Measurements from ENCODE around the gene RCC2.
"Not testable (repeated sequence)": the region's sequence is repeated elsewhere in the genome, so short reads cannot be mapped to it uniquely, and the experiment has no call there.

RCC2 gene

DNA sequence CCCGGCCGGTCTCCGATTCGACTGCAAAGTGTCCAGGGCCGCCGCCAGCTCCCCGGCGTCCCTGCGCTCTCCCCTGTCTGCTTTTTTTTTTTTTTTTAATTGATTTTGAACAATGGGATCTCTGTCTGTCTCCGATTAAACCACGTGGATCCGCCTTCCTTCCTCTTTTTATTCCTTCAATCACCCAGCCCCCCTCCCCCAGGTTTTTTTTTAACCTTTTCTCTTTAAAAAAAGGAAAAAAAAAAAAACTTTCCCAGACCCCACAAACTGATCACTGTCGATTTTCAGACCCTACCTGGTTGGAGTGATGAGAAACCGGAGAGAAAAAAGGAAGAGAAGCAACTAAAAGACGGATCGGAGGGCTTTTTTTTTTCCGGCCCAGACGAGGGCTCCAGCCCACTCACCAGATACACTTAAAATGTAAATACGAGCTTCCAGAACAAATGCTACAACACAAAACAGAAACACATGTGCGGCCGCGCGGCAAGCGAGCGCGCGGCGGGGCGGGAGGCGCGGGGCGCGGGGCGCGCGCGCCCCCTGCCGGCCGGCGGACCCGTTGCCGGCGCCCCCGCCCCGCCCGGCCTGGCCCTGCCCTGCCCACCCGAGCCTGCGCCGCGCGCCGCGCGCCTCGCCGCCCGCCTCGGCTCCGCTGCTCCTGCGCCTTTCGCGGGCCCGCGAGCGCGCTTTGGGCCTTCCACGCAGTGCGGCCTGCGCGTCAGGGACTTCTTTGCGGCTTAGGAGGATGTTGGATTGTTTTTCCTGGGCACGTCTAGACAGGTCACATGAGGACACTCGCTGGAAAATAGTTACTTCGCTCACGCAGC is at the start of gene RCC2:
Gene RCC2, minus strand, starts transcription at position 428 of the 824 bp plus-strand sequence. CDS start 1,163 bp downstream, outside the sequence.
- peak within 1 kb of the TSS; percentile 81 for H3K27ac ChIP-seq (ENCODE audit: low read depth, low read length)
- H3K9ac ChIP-seq (ENCODE audit: low read length) = peak within 1 kb of the TSS; percentile 49
- no peaks in the 10 kb centered on the region for H3K36me3 ChIP-seq (ENCODE audit: control insufficient read depth, insufficient read depth, low read length)
- H3K4me1 ChIP-seq (ENCODE audit: control insufficient read depth, insufficient read depth, low read length) = peaks cover 13% of the 10 kb centered on the region
- H3K27me3 ChIP-seq (ENCODE audit: control insufficient read depth, insufficient read depth, low read length) = no peaks in the 10 kb centered on the region
- H3K4me3 ChIP-seq (ENCODE audit: low read length) = peak within 1 kb of the TSS; percentile 85

GRCh38 chr1:17486242-17486641 is 46.8 kb upstream of the RCC2 start:
- Histone ChIP-seq H3K4me1 (ENCODE audit: control insufficient read depth, insufficient read depth, low read length) (peaks cover 2% of the 10 kb centered on the region), H3K36me3 (ENCODE audit: control insufficient read depth, insufficient read depth, low read length) (no peaks in the 10 kb centered on the region), H3K4me3 (ENCODE audit: low read length) (no peak overlapping the region), H3K27me3 (ENCODE audit: control insufficient read depth, insufficient read depth, low read length) (no peaks in the 10 kb centered on the region), H3K9ac (ENCODE audit: low read length) (no peak overlapping the region), H3K27ac (ENCODE audit: low read depth, low read length) (no peak overlapping the region)

DNA sequence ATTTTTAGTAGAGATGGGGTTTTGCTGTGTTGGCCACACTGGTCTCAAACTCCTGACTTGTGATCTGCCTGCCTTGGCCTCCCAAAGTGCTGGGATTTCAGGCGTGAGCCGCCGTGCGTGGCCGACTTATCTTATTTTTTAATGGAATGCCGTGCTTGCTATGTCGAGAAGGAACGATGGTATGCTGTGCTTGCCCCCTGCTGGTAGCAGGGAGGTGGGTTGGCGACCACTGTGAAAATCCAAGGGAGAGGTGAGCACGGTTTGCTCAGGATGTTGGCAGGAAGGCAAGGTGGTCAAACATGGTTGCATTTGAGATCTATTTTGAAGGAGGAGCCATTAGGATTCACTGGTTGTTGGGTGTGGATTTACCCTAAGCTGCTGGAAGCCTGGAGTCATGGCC is 45.8 kb upstream of the RCC2 start:
- Histone ChIP-seq H3K9ac (ENCODE audit: low read length) (no peak overlapping the region), H3K4me3 (ENCODE audit: low read length) (no peak overlapping the region), H3K27me3 (ENCODE audit: control insufficient read depth, insufficient read depth, low read length) (no peaks in the 10 kb centered on the region), H3K36me3 (ENCODE audit: control insufficient read depth, insufficient read depth, low read length) (no peaks in the 10 kb centered on the region), H3K27ac (ENCODE audit: low read depth, low read length) (no peak overlapping the region), H3K4me1 (ENCODE audit: control insufficient read depth, insufficient read depth, low read length) (peaks cover 2% of the 10 kb centered on the region)

DNA sequence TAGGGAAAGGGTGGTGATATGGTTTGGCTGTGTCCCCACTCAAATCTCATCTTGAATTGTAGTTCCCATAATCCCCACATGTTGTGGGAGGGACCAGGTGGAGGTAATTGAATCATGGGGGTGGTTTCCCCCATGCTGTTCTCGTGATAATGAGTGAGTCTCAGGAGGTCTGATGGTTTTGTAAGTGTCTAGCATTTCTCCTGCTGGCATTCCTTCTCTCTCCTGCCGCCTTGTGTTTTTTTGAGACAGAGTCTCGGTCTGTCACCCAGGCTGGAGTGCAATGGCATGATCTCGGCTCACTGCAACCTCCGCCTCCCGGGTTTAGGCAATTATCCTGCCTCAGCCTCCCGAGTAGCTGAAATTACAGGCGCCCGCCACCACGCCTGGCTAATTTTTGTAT is 42.5 kb upstream of the RCC2 start:
- not testable (repeated sequence) for H3K9ac ChIP-seq (ENCODE audit: low read length); H3K27ac ChIP-seq (ENCODE audit: low read depth, low read length); H3K4me1 ChIP-seq (ENCODE audit: control insufficient read depth, insufficient read depth, low read length); H3K27me3 ChIP-seq (ENCODE audit: control insufficient read depth, insufficient read depth, low read length); H3K4me3 ChIP-seq (ENCODE audit: low read length); H3K36me3 ChIP-seq (ENCODE audit: control insufficient read depth, insufficient read depth, low read length)

DNA sequence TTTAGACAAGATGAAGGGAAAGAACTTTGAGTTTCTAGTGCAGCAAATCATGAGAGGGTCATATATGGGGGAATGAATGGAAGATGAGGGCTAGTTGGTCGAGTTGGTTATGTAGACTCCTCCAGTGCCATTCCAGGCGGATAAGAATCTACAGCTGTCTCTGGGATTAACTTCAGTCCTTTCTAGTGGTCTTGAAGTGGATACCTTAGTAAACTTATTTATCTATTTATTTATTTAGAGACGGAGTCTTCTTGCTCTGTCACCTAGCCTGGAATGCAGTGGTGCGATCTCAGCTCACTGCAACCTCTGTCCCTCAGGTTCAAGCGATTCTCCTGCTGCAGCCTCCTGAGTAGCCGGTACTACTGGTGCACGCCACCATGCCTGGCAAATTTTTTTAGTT is 41.4 kb upstream of the RCC2 start:
- no peak overlapping the region for H3K4me3 ChIP-seq (ENCODE audit: low read length)

GRCh38 chr1:17475752-17476151 is 36.3 kb upstream of the RCC2 start:
- H3K36me3 ChIP-seq (ENCODE audit: control insufficient read depth, insufficient read depth, low read length) = no peaks in the 10 kb centered on the region
- H3K4me1 ChIP-seq (ENCODE audit: control insufficient read depth, insufficient read depth, low read length) = no peaks in the 10 kb centered on the region
- no peaks in the 10 kb centered on the region for H3K27me3 ChIP-seq (ENCODE audit: control insufficient read depth, insufficient read depth, low read length)
- H3K9ac ChIP-seq (ENCODE audit: low read length) = no peak overlapping the region
- no peak overlapping the region for H3K4me3 ChIP-seq (ENCODE audit: low read length)
- H3K27ac ChIP-seq (ENCODE audit: low read depth, low read length) = no peak overlapping the region

More for the DNA sequence above, 41.4 kb upstream of the RCC2 start:
- H3K27me3 ChIP-seq (ENCODE audit: control insufficient read depth, insufficient read depth, low read length) = no peaks in the 10 kb centered on the region
- no peak overlapping the region for H3K27ac ChIP-seq (ENCODE audit: low read depth, low read length)
- no peaks in the 10 kb centered on the region for H3K4me1 ChIP-seq (ENCODE audit: control insufficient read depth, insufficient read depth, low read length)
- H3K9ac ChIP-seq (ENCODE audit: low read length) = no peak overlapping the region
- H3K36me3 ChIP-seq (ENCODE audit: control insufficient read depth, insufficient read depth, low read length) = no peaks in the 10 kb centered on the region

DNA sequence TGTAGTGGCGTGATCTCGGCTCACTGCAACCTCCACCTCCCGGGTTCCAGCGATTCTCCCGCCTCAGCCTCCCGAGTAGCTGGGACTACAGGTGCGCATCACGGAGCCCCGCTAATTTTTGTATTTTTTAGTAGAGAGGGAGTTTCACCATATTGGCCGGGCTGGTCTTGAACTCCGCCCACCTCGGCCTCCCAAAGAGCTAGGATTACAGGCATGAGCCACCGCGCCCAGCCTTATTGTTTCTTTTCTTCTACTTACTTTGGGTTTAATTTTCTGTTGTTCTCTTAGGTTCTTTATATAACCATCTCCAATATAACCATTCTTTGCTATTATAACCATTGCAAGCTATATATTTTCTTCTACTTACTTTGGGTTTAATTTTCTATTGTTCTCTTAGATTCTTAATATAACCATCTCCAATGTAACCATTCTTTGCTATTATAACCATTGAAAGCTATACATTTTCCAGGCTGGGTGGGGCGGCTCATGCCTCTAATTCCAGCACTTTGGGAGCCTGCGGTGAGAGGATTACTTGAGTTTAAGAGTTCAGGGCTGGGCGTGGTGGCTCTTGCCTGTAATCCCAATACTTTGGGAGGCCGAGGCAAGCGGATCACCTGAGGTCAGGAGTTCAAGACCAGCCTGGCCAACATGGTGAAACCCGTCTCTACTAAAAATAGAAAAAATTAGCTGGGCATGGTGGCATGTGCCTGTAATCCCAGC is 35.5 kb upstream of the RCC2 start:
- not testable (repeated sequence) for H3K36me3 ChIP-seq (ENCODE audit: control insufficient read depth, insufficient read depth, low read length); H3K4me3 ChIP-seq (ENCODE audit: low read length); H3K4me1 ChIP-seq (ENCODE audit: control insufficient read depth, insufficient read depth, low read length); H3K9ac ChIP-seq (ENCODE audit: low read length); H3K27me3 ChIP-seq (ENCODE audit: control insufficient read depth, insufficient read depth, low read length); H3K27ac ChIP-seq (ENCODE audit: low read depth, low read length)

GRCh38 chr1:17472814-17473213 is 33.3 kb upstream of the RCC2 start:
- H3K27ac ChIP-seq (ENCODE audit: low read depth, low read length) = no peak overlapping the region
- no peaks in the 10 kb centered on the region for H3K27me3 ChIP-seq (ENCODE audit: control insufficient read depth, insufficient read depth, low read length)
- H3K4me3 ChIP-seq (ENCODE audit: low read length) = no peak overlapping the region
- no peaks in the 10 kb centered on the region for H3K36me3 ChIP-seq (ENCODE audit: control insufficient read depth, insufficient read depth, low read length)
- H3K9ac ChIP-seq (ENCODE audit: low read length) = no peak overlapping the region
- no peaks in the 10 kb centered on the region for H3K4me1 ChIP-seq (ENCODE audit: control insufficient read depth, insufficient read depth, low read length)

GRCh38 chr1:17471393-17471792 is 31.9 kb upstream of the RCC2 start:
- H3K9ac ChIP-seq (ENCODE audit: low read length) = no peak overlapping the region

DNA sequence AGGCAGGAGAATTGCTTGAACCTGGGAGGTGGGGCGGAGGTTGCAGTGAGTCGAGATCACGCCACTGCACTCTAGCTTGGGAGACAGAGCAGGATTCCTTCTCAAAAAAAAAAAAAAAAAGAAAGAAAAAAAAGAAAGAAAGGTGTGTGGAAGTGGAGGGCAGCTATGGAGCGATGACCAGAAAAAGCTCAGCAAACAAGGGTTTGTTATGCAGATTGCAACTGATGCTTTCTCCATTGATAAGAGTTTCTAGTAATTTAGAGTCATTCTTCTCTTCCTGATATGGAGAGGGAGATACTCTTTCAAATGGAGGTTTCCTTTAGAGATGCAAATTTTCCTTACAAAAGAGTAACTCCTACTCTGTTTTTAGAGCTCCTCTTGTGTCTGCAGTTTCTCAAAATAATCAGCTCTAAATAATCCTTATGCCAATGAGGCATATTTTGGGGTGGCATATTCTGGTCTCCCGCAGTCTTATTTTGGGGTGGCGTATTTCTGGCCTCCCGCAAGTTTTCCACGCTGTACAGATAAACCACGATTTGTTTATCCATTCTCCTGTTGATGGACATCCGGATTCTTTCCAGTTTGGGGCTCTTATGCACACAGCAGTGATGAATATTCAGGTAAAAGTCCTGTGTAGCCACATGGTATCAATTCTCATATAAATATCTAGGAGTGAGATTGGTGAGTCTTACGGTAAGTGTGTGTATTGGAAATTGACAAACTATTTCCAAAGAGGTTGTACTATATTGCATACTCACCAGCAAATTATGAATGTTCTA is 30.7 kb upstream of the RCC2 start:
- Histone ChIP-seq H3K27me3 (ENCODE audit: control insufficient read depth, insufficient read depth, low read length) (no peaks in the 10 kb centered on the region), H3K4me1 (ENCODE audit: control insufficient read depth, insufficient read depth, low read length) (no peaks in the 10 kb centered on the region), H3K4me3 (ENCODE audit: low read length) (no peak overlapping the region), H3K36me3 (ENCODE audit: control insufficient read depth, insufficient read depth, low read length) (no peaks in the 10 kb centered on the region), H3K27ac (ENCODE audit: low read depth, low read length) (no peak overlapping the region), H3K9ac (ENCODE audit: low read length) (no peak overlapping the region)

More at GRCh38 chr1:17471393-17471792, 31.9 kb upstream of the RCC2 start:
- Histone ChIP-seq H3K27ac (ENCODE audit: low read depth, low read length) (no peak overlapping the region), H3K4me3 (ENCODE audit: low read length) (no peak overlapping the region), H3K4me1 (ENCODE audit: control insufficient read depth, insufficient read depth, low read length) (no peaks in the 10 kb centered on the region), H3K27me3 (ENCODE audit: control insufficient read depth, insufficient read depth, low read length) (no peaks in the 10 kb centered on the region), H3K36me3 (ENCODE audit: control insufficient read depth, insufficient read depth, low read length) (no peaks in the 10 kb centered on the region)

DNA sequence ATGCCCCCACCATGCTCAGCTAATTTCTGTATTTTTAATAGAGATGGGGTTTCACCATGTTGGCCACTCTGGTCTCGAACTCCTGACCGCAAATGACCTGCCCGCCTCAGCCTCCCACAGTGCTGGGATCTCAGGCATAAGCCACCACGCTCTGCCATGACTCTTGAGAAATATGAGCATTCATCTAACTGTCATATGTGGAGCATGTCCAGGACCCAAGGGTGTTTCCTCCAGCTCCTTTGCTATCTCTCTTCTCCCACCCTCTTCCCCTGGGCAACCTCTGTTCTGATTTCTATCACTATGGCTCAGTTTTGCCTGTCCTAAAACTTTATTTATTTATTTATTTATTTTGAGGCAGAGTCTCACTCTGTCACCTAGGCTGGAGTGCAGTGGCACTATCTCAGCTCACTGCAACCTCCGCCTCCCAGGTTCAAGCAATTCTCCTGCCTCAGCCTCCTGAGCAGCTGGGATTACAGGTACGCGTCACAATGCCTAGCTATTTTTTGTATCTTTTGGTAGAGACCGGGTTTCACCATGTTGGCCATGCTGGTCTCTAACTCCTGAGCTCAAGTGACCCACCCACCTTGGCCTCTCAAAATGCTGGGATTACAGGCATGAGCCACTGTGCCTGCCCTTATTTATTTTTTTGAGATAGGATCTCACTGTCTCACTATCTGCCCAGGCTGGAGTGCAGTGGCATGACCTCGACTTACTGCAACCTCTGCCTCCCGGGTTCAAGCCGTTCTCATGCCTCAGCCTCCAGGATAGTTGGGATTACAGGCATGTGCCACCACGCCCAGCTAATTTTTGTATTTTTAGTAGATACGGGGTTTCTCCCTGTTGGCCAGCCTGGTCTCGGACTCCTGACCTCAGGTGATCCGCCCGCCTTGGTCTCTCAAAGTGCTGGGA is 29.1 kb upstream of the RCC2 start:
- H3K36me3 ChIP-seq (ENCODE audit: control insufficient read depth, insufficient read depth, low read length); H3K27me3 ChIP-seq (ENCODE audit: control insufficient read depth, insufficient read depth, low read length); H3K4me3 ChIP-seq (ENCODE audit: low read length); H3K27ac ChIP-seq (ENCODE audit: low read depth, low read length); H3K9ac ChIP-seq (ENCODE audit: low read length); H3K4me1 ChIP-seq (ENCODE audit: control insufficient read depth, insufficient read depth, low read length): not testable (repeated sequence)
